SU-DHL-6 (cell line): Measurements from ENCODE around the gene ETV6.

Experiments
- EZH2phosphoT487 ChIP-seq: fragments of 200-600 bp; sonication (generic), shearing (Covaris generic); conservative IDR thresholded peaks from 2 replicates; pipeline ENCODE4 v1.6.1; 2018; ENCODE audit warnings: mild to moderate bottlenecking, antibody characterized with exemption, low read length, moderate library complexity, mixed read lengths
- TF ChIP-seq, protein P1 (sequence below): fragments of 200-600 bp; sonication (generic); IDR thresholded peaks from one replicate; pipeline ENCODE4 v1.5.1; 2017; ENCODE audit warnings: antibody characterized with exemption, mild to moderate bottlenecking, low read length, moderate library complexity; ENCODE audit not compliant: insufficient read depth, poor library complexity, severe bottlenecking

DNA sequence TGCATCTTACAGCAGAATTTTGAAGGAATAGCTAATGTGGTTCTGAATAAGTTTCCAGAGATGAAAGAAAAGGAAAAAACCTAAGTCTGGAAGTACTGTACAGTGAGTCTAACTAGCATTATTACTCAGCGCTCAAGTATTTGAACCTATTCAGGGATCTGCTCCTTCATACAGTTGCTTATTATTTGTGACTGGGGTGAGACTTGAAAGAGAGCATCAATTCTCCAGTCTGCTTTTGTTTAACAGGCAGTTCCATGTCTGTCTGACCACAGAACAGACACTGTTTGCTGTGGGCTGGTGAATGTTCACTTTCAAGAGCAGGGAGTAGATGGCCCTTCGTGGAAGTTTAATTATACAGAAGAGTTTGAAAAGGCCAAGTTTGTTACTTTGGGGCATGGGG, 9.3 kb downstream of the ETV6 start:
- TF ChIP-seq, protein P1, sequence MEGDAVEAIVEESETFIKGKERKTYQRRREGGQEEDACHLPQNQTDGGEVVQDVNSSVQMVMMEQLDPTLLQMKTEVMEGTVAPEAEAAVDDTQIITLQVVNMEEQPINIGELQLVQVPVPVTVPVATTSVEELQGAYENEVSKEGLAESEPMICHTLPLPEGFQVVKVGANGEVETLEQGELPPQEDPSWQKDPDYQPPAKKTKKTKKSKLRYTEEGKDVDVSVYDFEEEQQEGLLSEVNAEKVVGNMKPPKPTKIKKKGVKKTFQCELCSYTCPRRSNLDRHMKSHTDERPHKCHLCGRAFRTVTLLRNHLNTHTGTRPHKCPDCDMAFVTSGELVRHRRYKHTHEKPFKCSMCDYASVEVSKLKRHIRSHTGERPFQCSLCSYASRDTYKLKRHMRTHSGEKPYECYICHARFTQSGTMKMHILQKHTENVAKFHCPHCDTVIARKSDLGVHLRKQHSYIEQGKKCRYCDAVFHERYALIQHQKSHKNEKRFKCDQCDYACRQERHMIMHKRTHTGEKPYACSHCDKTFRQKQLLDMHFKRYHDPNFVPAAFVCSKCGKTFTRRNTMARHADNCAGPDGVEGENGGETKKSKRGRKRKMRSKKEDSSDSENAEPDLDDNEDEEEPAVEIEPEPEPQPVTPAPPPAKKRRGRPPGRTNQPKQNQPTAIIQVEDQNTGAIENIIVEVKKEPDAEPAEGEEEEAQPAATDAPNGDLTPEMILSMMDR = no peak
- TF ChIP-seq EZH2phosphoT487 = no peak
